HEK293 (cell line): ENCODE measurements around the gene GPR158.

Experiments used
- CTCF ChIA-PET: fragments of 350-600 bp; formaldehyde crosslinking; extraction: SDS; loops from one replicate; lab custom pipeline; 2021; ENCODE audit warnings: antibody characterized with exemption; lab: Yijun Ruan, JAX
- POLR2A ChIA-PET: fragments of 300-600 bp; formaldehyde crosslinking; extraction: SDS; loops from one replicate; lab custom pipeline; 2020; ENCODE audit warnings: antibody characterized with exemption, inconsistent platforms; lab: Yijun Ruan, JAX
- H3K27ac ChIP-seq: fragments of 200-500 bp; sonication (Bioruptor generic); 2 replicates; pipeline ENCODE4 v1.5.1; 2014; ENCODE audit warnings: low read depth, low read length, control low read depth, inconsistent platforms; ENCODE audit errors: extremely low read depth
- H3K36me3 ChIP-seq, 2 experiments: fragments of 200-500 bp in 1 of 2; sonication (Bioruptor generic) in 1 of 2; 1 replicate in 1 of 2; 2 replicates in 1 of 2; pipeline ENCODE4 v1.5.1; 2014 to 2017; ENCODE audit warnings: inconsistent platforms in 2 of 2, low read length in 2 of 2; ENCODE audit not compliant: control insufficient read depth in 2 of 2, insufficient read depth in 1 of 2
- H3K4me1 ChIP-seq: fragments of 200-500 bp; sonication (Bioruptor generic); 2 replicates; pipeline ENCODE4 v1.5.1; 2014; ENCODE audit warnings: mild to moderate bottlenecking, low read length, inconsistent platforms; ENCODE audit not compliant: control insufficient read depth, insufficient read depth
- H3K4me3 ChIP-seq: 2 replicates; pipeline ENCODE4 v1.5.1; 2011; ENCODE audit warnings: low read depth, mild to moderate bottlenecking, control low read depth, low read length, moderate library complexity
- H3K9me3 ChIP-seq: fragments of 200-500 bp; sonication (Bioruptor generic); 2 replicates; pipeline ENCODE4 v1.5.1; 2014; ENCODE audit warnings: low read depth, low read length, inconsistent platforms; ENCODE audit not compliant: control insufficient read depth, insufficient read depth
- HOXC10 ChIP-seq: sonication (generic); formaldehyde crosslinking; IDR thresholded peaks from 2 replicates; pipeline ENCODE4 v1.8.1; 2023; ENCODE audit warnings: mild to moderate bottlenecking, missing genetic modification reagents
- KLF8 ChIP-seq: fragments of 450-650 bp; formaldehyde crosslinking; IDR thresholded peaks from 2 replicates; pipeline ENCODE4 v1.5.1; 2016; ENCODE audit warnings: missing biosample characterization, missing genetic modification characterization
- SP3 ChIP-seq: fragments of 450-650 bp; formaldehyde crosslinking; IDR thresholded peaks from 2 replicates; pipeline ENCODE4 v1.5.1; 2016; ENCODE audit warnings: missing biosample characterization, missing genetic modification characterization
- YY1 ChIP-seq: fragments of 450-650 bp; formaldehyde crosslinking; IDR thresholded peaks from 2 replicates; pipeline ENCODE4 v1.5.1; 2018; ENCODE audit warnings: missing biosample characterization, missing genetic modification characterization
- ZNF146 ChIP-seq: fragments of 450-650 bp; formaldehyde crosslinking; IDR thresholded peaks from 2 replicates; pipeline ENCODE4 v1.5.1; 2016; ENCODE audit warnings: missing biosample characterization, missing genetic modification characterization
- ZNF223 ChIP-seq: fragments of 450-650 bp; formaldehyde crosslinking; IDR thresholded peaks from 2 replicates; pipeline ENCODE4 v1.5.1; 2016; ENCODE audit warnings: missing biosample characterization, missing genetic modification characterization
- ZNF248 ChIP-seq: fragments of 450-650 bp; formaldehyde crosslinking; IDR thresholded peaks from 2 replicates; pipeline ENCODE4 v1.5.1; 2017; ENCODE audit warnings: missing biosample characterization, missing genetic modification characterization
- ZNF280C ChIP-seq: fragments of 450-650 bp; formaldehyde crosslinking; IDR thresholded peaks from 2 replicates; pipeline ENCODE4 v1.5.1; 2016; ENCODE audit warnings: missing biosample characterization, missing genetic modification characterization
- ZNF37A ChIP-seq: fragments of 450-650 bp; IDR thresholded peaks from 2 replicates; pipeline ENCODE4 v1.5.1; 2018; ENCODE audit warnings: missing biosample characterization, missing genetic modification characterization
- ZNF501 ChIP-seq: fragments of 450-650 bp; formaldehyde crosslinking; IDR thresholded peaks from 2 replicates; pipeline ENCODE4 v1.5.1; 2016; ENCODE audit warnings: missing biosample characterization, missing genetic modification characterization
- ZNF518A ChIP-seq: fragments of 450-650 bp; formaldehyde crosslinking; conservative IDR thresholded peaks from 2 replicates; pipeline ENCODE4 v1.5.1; 2016; ENCODE audit warnings: low read depth, missing biosample characterization, missing genetic modification characterization
- ZNF624 ChIP-seq: fragments of 450-650 bp; formaldehyde crosslinking; IDR thresholded peaks from 2 replicates; pipeline ENCODE4 v1.5.1; 2017; ENCODE audit warnings: missing biosample characterization, missing genetic modification characterization
- ZNF654 ChIP-seq: fragments of 450-650 bp; formaldehyde crosslinking; IDR thresholded peaks from 2 replicates; pipeline ENCODE4 v1.5.1; 2016; ENCODE audit warnings: low read depth, missing biosample characterization, missing genetic modification characterization
- ZNF776 ChIP-seq: fragments of 450-650 bp; formaldehyde crosslinking; IDR thresholded peaks from 2 replicates; pipeline ENCODE4 v1.5.0; 2017; ENCODE audit warnings: missing biosample characterization, missing genetic modification characterization, borderline replicate concordance
- ZNF785 ChIP-seq: fragments of 450-650 bp; formaldehyde crosslinking; IDR thresholded peaks from 2 replicates; pipeline ENCODE4 v1.5.1; 2016; ENCODE audit warnings: missing biosample characterization, missing genetic modification characterization
- ZNF791 ChIP-seq: fragments of 450-650 bp; formaldehyde crosslinking; IDR thresholded peaks from 2 replicates; pipeline ENCODE4 v1.5.1; 2016; ENCODE audit warnings: missing biosample characterization, missing genetic modification characterization

Gene GPR158

GRCh38 chr10:25509151-25509550, 334.4 kb downstream of the GPR158 start:
- Histone ChIP-seq H3K36me3 (no peaks in the 10 kb centered on the region), H3K4me1 (no peaks in the 10 kb centered on the region), H3K27ac (no peak overlapping the region), H3K4me3 (no peak overlapping the region), H3K9me3 (no peaks in the 10 kb centered on the region)
- TF ChIP-seq ZNF776 (tag by site-specific recombination) (no peak), ZNF624 (no peak), HOXC10 (CRISPR knock-in tag) (no peak), SP3 (tag by site-specific recombination) (no peak), ZNF223 (tag by site-specific recombination) (no peak), KLF8 (tag by site-specific recombination) (no peak), YY1 (tag by site-specific recombination) (no peak), ZNF791 (tag by site-specific recombination) (no peak), ZNF518A (tag by site-specific recombination) (no peak), ZNF146 (tag by site-specific recombination) (no peak)
- POLR2A ChIA-PET, result no interaction called here
- CTCF ChIA-PET, result interaction anchor here (0.5 to 1.3 kb wide), 2 partner anchors 18 to 218 kb away, joined by 3 read pairs; no protein-coding TSS in a partner anchor

- Histone ChIP-seq H3K4me3 (no peak overlapping the region), H3K4me1 (no peaks in the 10 kb centered on the region), H3K9me3 (no peaks in the 10 kb centered on the region), H3K36me3 (no peaks in the 10 kb centered on the region), H3K27ac (no peak overlapping the region)
- no peak for TF ChIP-seq ZNF280C
- TF ChIP-seq ZNF501 (tag by site-specific recombination), result no peak
- TF ChIP-seq ZNF785 (tag by site-specific recombination), result no peak
- no peak for TF ChIP-seq ZNF248 (tag by site-specific recombination)
- ChIA-PET CTCF (interaction anchor here (0.8 to 3.4 kb wide), 7 partner anchors 9 to 180 kb away, joined by 3 to 17 read pairs (median 5); no protein-coding TSS in a partner anchor), POLR2A (no interaction called here)
Observed at GRCh38 chr10:25522294-25522693, 347.5 kb downstream of the GPR158 start.

GRCh38 chr10:25522946-25523608, 348.3 kb downstream of the GPR158 start:
- CTCF ChIA-PET, result interaction anchor here (0.7 to 3.4 kb wide), 11 partner anchors 8 to 766 kb away, joined by 3 to 17 read pairs (median 4); no protein-coding TSS in a partner anchor
- Histone ChIP-seq H3K9me3 (no peaks in the 10 kb centered on the region), H3K4me1 (no peaks in the 10 kb centered on the region), H3K36me3 (no peaks in the 10 kb centered on the region), H3K4me3 (no peak overlapping the region), H3K27ac (no peak overlapping the region)
- peak; percentile 54 for TF ChIP-seq ZNF654
- no peak for TF ChIP-seq ZNF37A (tag by site-specific recombination)
- POLR2A ChIA-PET, result no interaction called here
